HG03103 (cell line): ENCODE results near the gene SMPD2.

Experiments
- ATAC-seq: cut with Tn5 transposase; IDR thresholded peaks from one replicate; pipeline ENCODE4 v1.9.1; 2021; ENCODE audit warnings: low read depth; ENCODE audit not compliant: unreplicated experiment

SMPD2 gene

GRCh38 chr6:109446541-109446940 lies 6.0 kb downstream of the SMPD2 start:
- ATAC-seq: no peak

GRCh38 chr6:109447087-109447486 lies 6.6 kb downstream of the SMPD2 start:
- no peak for ATAC-seq

GRCh38 chr6:109447878-109448555 lies 7.5 kb downstream of the SMPD2 start:
- no peak for ATAC-seq

- no peak for ATAC-seq
These were observed 8.1 kb downstream of the SMPD2 start for GRCh38 chr6:109448615-109449014.

GRCh38 chr6:109449064-109449794 lies 8.7 kb downstream of the SMPD2 start:
- no peak for ATAC-seq

- no peak for ATAC-seq
These were observed 9.5 kb downstream of the SMPD2 start for GRCh38 chr6:109449795-109450673.

GRCh38 chr6:109450801-109451200 lies 10.3 kb downstream of the SMPD2 start:
- no peak for ATAC-seq

GRCh38 chr6:109451376-109451775 lies 10.9 kb downstream of the SMPD2 start:
- ATAC-seq: no peak

- no peak for ATAC-seq
These were observed 11.7 kb downstream of the SMPD2 start for GRCh38 chr6:109452181-109452580.

GRCh38 chr6:109453156-109453555 lies 12.6 kb downstream of the SMPD2 start:
- ATAC-seq: no peak

- ATAC-seq: no peak
These were observed 13.3 kb downstream of the SMPD2 start for GRCh38 chr6:109453594-109454495.

GRCh38 chr6:109454496-109455436 lies 14.2 kb downstream of the SMPD2 start:
- peak; percentile 28 for ATAC-seq

- ATAC-seq: peak; percentile 52
These were observed 15.1 kb downstream of the SMPD2 start, which contains the start of gene MICAL1 for GRCh38 chr6:109455437-109456110. Gene MICAL1 (minus strand): TSS chr6:109455772. CDS start chr6:109454196, 1,576 bp downstream.

GRCh38 chr6:109456111-109456583 lies 15.6 kb downstream of the SMPD2 start:
- no peak for ATAC-seq

- no peak for ATAC-seq
These were observed 16.4 kb downstream of the SMPD2 start for GRCh38 chr6:109456710-109457561.

GRCh38 chr6:109457562-109457996 lies 17.1 kb downstream of the SMPD2 start:
- ATAC-seq: no peak

GRCh38 chr6:109458774-109459531 lies 18.4 kb downstream of the SMPD2 start:
- ATAC-seq: no peak
